T-helper 1 cell treated with Interleukin-12 subunit alpha and Interleukin-12 subunit beta and Interleukin-4 antibody, amounts not matched to agents 30 ng/mL and 1 ng/mL, for 36 hours (primary cell): Measurements from ENCODE around the gene TEX51. TPM values are rescaled to one million over a fixed set of nuclear protein-coding genes. Genes with fewer than 3 reads are reported as not detected.

ENCODE experiments used
- intact Hi-C: fragments of 100-400 bp; cut with micrococcal nuclease; formaldehyde crosslinking; loops from one replicate; pipeline ENCODE4 v1.15.1; 2024
- total RNA-seq: library from RNA; stranded (reverse); gene quantifications from 2 replicates; pipeline ENCODE4 v1.2.3, GENCODE V29; 2022

Gene TEX51
- total RNA-seq, 1 donor from 2014 or later = not detected

- intact Hi-C loops = no loop called here
Measured at GRCh38 chr2:126913329-126913728, 14.6 kb downstream of the TEX51 start.

GRCh38 chr2:126913881-126914615, 15.4 kb downstream of the TEX51 start:
- intact Hi-C loops = no loop called here

- intact Hi-C loops = no loop called here
Measured at GRCh38 chr2:126914811-126915500, 16.3 kb downstream of the TEX51 start.

DNA sequence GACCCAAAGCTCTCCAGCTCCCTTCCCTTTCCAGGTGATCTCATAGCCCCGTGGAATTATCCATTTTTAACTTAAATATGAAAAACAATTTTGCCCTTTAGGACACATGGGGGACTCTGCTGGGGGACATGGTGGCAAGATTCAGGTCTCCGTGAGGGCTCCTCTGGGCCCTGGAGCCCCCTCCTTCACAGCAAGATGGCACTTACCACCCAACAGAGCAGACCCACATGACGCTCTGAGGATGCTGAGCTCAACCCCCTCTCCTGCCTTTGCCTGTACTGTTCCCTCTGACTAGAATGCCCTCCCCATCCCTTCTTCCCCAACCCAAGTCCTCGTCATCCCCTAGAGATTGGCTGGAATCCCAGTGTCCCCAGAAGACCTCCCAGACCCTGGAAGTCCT, 17.2 kb downstream of the TEX51 start:
- intact Hi-C loops = no loop called here

GRCh38 chr2:126916744-126917143, 18.1 kb downstream of the TEX51 start:
- intact Hi-C loops = no loop called here

GRCh38 chr2:126921066-126921465, 22.4 kb downstream of the TEX51 start:
- intact Hi-C loops = no loop called here

GRCh38 chr2:126930970-126931590, 32.4 kb downstream of the TEX51 start:
- intact Hi-C loops = no loop called here

- intact Hi-C loops = no loop called here
Measured at GRCh38 chr2:126932529-126932928, 33.8 kb downstream of the TEX51 start.

GRCh38 chr2:126932966-126933710, 34.4 kb downstream of the TEX51 start:
- intact Hi-C loops = no loop called here

- intact Hi-C loops = no loop called here
Measured at GRCh38 chr2:126933711-126934091, 35.0 kb downstream of the TEX51 start.

- intact Hi-C loops = no loop called here
Measured at GRCh38 chr2:126934809-126935208, 36.1 kb downstream of the TEX51 start.

- intact Hi-C loops = no loop called here
Measured at GRCh38 chr2:126935774-126936173, 37.1 kb downstream of the TEX51 start.

DNA sequence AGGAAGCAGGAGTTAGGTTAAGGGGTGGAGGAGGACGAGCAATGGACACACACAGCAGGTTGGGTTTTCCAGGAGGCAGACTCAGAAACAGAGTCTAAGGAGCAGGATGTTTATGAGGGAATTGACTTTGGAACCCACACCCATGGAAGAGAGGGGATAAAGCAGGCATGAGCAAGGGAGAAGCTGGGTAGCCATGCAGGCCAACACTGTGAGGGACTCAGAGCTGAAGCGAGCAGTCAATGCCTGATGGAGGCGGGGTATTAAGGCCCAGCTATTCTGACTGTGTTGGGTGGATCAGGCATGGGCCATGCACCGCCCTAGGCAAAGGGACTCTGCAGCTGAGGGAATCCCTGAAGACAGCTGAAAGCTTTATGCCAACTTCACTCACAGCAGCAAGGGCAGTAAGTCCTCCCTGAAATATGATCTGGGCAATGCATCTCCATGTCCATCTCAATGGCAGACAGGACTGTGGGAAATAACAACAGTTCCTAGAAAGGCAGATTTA, 37.6 kb downstream of the TEX51 start:
- intact Hi-C loops = no loop called here

GRCh38 chr2:126940331-126940730, 41.6 kb downstream of the TEX51 start:
- intact Hi-C loops = no loop called here

- intact Hi-C loops = no loop called here
Measured at GRCh38 chr2:126942427-126943203, 43.9 kb downstream of the TEX51 start.

- intact Hi-C loops = no loop called here
Measured at GRCh38 chr2:126943612-126944348, 45.1 kb downstream of the TEX51 start.

DNA sequence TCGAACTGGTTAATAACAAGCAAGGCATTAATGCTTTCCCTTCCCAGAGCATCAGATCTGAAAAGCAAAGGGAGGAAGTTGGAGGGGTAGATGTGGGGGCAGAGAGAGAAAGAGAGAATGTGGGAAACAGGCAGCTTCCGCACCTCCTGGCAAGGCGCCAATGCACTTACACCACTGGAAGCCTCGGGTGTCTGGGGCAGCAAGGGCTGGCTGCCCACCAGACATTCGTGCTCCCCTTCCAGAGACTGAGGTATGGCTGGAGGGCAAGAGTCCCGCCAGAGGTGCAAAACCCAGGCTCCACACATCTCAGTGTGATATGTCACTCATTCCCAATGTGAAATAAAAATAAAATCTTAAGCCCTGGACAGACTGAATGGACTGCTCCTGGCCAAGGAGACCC, 46.4 kb downstream of the TEX51 start:
- intact Hi-C loops = no loop called here

GRCh38 chr2:126946318-126947102, 47.8 kb downstream of the TEX51 start:
- intact Hi-C loops = no loop called here

- intact Hi-C loops = no loop called here
Measured at GRCh38 chr2:126947103-126947429, 48.4 kb downstream of the TEX51 start.
